ENCODE data around the gene KLHL6.

Gene KLHL6

GRCh38 chr3:183502237-183503181 is 53.0 kb downstream of the KLHL6 start:
- Mint-ChIP-seq H3K4me1 (peaks cover 14% of the 10 kb centered on the region), H3K27ac (no peak overlapping the region), H3K9me3 (no peaks in the 10 kb centered on the region), H3K36me3 (ENCODE audit: low read depth) (no peaks in the 10 kb centered on the region), H3K27me3 (ENCODE audit: low read depth, poor library complexity) (peaks cover 12% of the 10 kb centered on the region), H3K4me3 (no peak overlapping the region)
- no peak for TF ChIP-seq CTCF (IDR thresholded peaks at IDR 0.05)
- DNase-seq: no peak

GRCh38 chr3:183500981-183501704 is 54.4 kb downstream of the KLHL6 start:
- no peak for DNase-seq
- no peaks in the 10 kb centered on the region for H3K36me3 Mint-ChIP-seq (ENCODE audit: low read depth)
- no peak overlapping the region for H3K4me3 Mint-ChIP-seq
- no peak for TF ChIP-seq CTCF (IDR thresholded peaks at IDR 0.05)
- peaks cover 9% of the 10 kb centered on the region for H3K27me3 Mint-ChIP-seq (ENCODE audit: low read depth, poor library complexity)
- H3K27ac Mint-ChIP-seq: no peak overlapping the region
- H3K4me1 Mint-ChIP-seq: peaks cover 8% of the 10 kb centered on the region
- no peaks in the 10 kb centered on the region for H3K9me3 Mint-ChIP-seq

- Mint-ChIP-seq H3K4me3 (no peak overlapping the region), H3K27ac (no peak overlapping the region), H3K4me1 (peaks cover 8% of the 10 kb centered on the region), H3K36me3 (ENCODE audit: low read depth) (no peaks in the 10 kb centered on the region), H3K27me3 (ENCODE audit: low read depth, poor library complexity) (peaks cover 9% of the 10 kb centered on the region), H3K9me3 (peaks cover 4% of the 10 kb centered on the region)
- no peak for DNase-seq
- TF ChIP-seq CTCF (IDR thresholded peaks at IDR 0.05): no peak
Observed at GRCh38 chr3:183500319-183500718, 55.2 kb downstream of the KLHL6 start.

GRCh38 chr3:183498634-183499033 is 56.9 kb downstream of the KLHL6 start:
- no peak overlapping the region for H3K27ac Mint-ChIP-seq
- no peak overlapping the region for H3K4me3 Mint-ChIP-seq
- peaks cover 15% of the 10 kb centered on the region for H3K27me3 Mint-ChIP-seq (ENCODE audit: low read depth, poor library complexity)
- TF ChIP-seq CTCF (IDR thresholded peaks at IDR 0.05): no peak
- no peaks in the 10 kb centered on the region for H3K36me3 Mint-ChIP-seq (ENCODE audit: low read depth)
- H3K4me1 Mint-ChIP-seq: peaks cover 8% of the 10 kb centered on the region
- DNase-seq: no peak
- H3K9me3 Mint-ChIP-seq: peaks cover 4% of the 10 kb centered on the region

GRCh38 chr3:183497313-183497712 is 58.2 kb downstream of the KLHL6 start:
- no peak for TF ChIP-seq CTCF (IDR thresholded peaks at IDR 0.05)
- Mint-ChIP-seq H3K36me3 (ENCODE audit: low read depth) (no peaks in the 10 kb centered on the region), H3K9me3 (peaks cover 4% of the 10 kb centered on the region), H3K4me3 (no peak overlapping the region), H3K4me1 (peaks cover 8% of the 10 kb centered on the region), H3K27ac (no peak overlapping the region), H3K27me3 (ENCODE audit: low read depth, poor library complexity) (peaks cover 12% of the 10 kb centered on the region)
- DNase-seq: no peak
